ENCODE results near the gene GLIS1.

- TF ChIP-seq CTCF (IDR thresholded peaks at IDR 0.05): no peak
- TF ChIP-seq EP300 (IDR thresholded peaks at IDR 0.05): no peak
- no peak for TF ChIP-seq POLR2A (IDR thresholded peaks at IDR 0.05)
Observed at GRCh38 chr1:53483170-53483569, 255.8 kb downstream of the GLIS1 start.
